ENCODE results near the gene PDE4C. TPM values are rescaled to one million over a fixed set of nuclear protein-coding genes. Genes with fewer than 3 reads are reported as not detected.

The PDE4C gene
- total and polyA plus RNA-seq, 9 of the 15 experiments (the other 6 are each of a cell fraction or from before 2014, with no cell fraction given), result 0.04 to 0.91 (median 0.20) TPM; not detected in 1

DNA sequence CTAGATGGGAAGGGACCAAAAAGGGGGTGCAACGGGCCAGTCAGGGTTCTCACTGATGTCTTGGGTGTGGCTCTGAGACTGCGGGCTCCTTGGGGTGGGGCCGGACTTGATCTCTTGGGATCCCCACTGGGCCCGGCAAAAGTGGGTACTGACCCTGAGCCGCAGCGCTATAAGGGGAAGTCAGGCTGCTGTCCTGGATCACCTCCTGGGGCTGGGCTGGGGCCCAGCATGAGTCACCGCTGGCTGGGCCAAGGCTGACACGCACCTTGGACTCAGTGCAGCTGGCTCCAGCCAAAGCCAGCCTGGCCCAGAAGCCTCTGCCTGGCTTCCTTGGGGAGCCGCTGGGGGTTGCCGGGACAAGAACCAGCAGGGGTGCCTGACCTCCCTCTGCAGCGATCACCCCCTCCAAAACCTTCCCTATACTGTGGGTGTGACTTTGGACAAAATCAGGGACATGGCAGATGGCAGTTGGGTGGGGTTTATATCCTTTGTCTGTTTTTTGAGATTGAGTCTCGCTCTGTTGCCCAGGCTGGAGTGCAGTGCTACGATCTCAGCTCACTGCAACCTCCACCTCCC lies 48.6 kb upstream of the PDE4C start (continued):
- TF ChIP-seq KLF10 (CRISPR knock-in tag; IDR thresholded peaks at IDR 0.05), result no peak
- no peak for TF ChIP-seq TFE3 (CRISPR knock-in tag; IDR thresholded peaks at IDR 0.05)
- no peak for TF ChIP-seq THRAP3 (IDR thresholded peaks at IDR 0.05; ENCODE audit: borderline replicate concordance)
- TF ChIP-seq RAD51 (IDR thresholded peaks at IDR 0.05; ENCODE audit: borderline replicate concordance, low read depth), result no peak
- TF ChIP-seq ZNF589 (CRISPR knock-in tag; IDR thresholded peaks at IDR 0.05; ENCODE audit: low read depth), result no peak
- peak; percentile 65; the same call in 1 of the 2 replicates for TF ChIP-seq CC2D1A (IDR thresholded peaks at IDR 0.05)
- no peak for TF ChIP-seq MCM2 (IDR thresholded peaks at IDR 0.05; ENCODE audit: low read depth)
- TF ChIP-seq PTTG1 (tag; IDR thresholded peaks at IDR 0.05; ENCODE audit: low read depth), result no peak
- TF ChIP-seq, protein P1, sequence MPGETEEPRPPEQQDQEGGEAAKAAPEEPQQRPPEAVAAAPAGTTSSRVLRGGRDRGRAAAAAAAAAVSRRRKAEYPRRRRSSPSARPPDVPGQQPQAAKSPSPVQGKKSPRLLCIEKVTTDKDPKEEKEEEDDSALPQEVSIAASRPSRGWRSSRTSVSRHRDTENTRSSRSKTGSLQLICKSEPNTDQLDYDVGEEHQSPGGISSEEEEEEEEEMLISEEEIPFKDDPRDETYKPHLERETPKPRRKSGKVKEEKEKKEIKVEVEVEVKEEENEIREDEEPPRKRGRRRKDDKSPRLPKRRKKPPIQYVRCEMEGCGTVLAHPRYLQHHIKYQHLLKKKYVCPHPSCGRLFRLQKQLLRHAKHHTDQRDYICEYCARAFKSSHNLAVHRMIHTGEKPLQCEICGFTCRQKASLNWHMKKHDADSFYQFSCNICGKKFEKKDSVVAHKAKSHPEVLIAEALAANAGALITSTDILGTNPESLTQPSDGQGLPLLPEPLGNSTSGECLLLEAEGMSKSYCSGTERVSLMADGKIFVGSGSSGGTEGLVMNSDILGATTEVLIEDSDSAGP (CRISPR knock-in tag; IDR thresholded peaks at IDR 0.05), result no peak
- 0 out of 2 replicates have a peak, but pooled peaks have one; percentile 33 for TF ChIP-seq ZNF766 (CRISPR knock-in tag; conservative IDR thresholded peaks at IDR 0.05)
- TF ChIP-seq, protein P2, sequence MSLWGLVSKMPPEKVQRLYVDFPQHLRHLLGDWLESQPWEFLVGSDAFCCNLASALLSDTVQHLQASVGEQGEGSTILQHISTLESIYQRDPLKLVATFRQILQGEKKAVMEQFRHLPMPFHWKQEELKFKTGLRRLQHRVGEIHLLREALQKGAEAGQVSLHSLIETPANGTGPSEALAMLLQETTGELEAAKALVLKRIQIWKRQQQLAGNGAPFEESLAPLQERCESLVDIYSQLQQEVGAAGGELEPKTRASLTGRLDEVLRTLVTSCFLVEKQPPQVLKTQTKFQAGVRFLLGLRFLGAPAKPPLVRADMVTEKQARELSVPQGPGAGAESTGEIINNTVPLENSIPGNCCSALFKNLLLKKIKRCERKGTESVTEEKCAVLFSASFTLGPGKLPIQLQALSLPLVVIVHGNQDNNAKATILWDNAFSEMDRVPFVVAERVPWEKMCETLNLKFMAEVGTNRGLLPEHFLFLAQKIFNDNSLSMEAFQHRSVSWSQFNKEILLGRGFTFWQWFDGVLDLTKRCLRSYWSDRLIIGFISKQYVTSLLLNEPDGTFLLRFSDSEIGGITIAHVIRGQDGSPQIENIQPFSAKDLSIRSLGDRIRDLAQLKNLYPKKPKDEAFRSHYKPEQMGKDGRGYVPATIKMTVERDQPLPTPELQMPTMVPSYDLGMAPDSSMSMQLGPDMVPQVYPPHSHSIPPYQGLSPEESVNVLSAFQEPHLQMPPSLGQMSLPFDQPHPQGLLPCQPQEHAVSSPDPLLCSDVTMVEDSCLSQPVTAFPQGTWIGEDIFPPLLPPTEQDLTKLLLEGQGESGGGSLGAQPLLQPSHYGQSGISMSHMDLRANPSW (CRISPR knock-in tag; IDR thresholded peaks at IDR 0.05), result no peak
- no peak for TF ChIP-seq ZNF561 (CRISPR knock-in tag; conservative IDR thresholded peaks at IDR 0.05)
- peak; percentile 52 to 65; a peak in 2 of 4 replicates for TF ChIP-seq MAZ (CRISPR knock-in tag; conservative IDR thresholded peaks at IDR 0.05 in 1 of 2, IDR thresholded peaks at IDR 0.05 in 1 of 2)
- TF ChIP-seq, protein P3, sequence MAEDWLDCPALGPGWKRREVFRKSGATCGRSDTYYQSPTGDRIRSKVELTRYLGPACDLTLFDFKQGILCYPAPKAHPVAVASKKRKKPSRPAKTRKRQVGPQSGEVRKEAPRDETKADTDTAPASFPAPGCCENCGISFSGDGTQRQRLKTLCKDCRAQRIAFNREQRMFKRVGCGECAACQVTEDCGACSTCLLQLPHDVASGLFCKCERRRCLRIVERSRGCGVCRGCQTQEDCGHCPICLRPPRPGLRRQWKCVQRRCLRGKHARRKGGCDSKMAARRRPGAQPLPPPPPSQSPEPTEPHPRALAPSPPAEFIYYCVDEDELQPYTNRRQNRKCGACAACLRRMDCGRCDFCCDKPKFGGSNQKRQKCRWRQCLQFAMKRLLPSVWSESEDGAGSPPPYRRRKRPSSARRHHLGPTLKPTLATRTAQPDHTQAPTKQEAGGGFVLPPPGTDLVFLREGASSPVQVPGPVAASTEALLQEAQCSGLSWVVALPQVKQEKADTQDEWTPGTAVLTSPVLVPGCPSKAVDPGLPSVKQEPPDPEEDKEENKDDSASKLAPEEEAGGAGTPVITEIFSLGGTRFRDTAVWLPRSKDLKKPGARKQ (CRISPR knock-in tag; IDR thresholded peaks at IDR 0.05), result no peak
- no peak for TF ChIP-seq ZNF197 (CRISPR knock-in tag; IDR thresholded peaks at IDR 0.05; ENCODE audit: low read depth)
- TF ChIP-seq, protein P4, sequence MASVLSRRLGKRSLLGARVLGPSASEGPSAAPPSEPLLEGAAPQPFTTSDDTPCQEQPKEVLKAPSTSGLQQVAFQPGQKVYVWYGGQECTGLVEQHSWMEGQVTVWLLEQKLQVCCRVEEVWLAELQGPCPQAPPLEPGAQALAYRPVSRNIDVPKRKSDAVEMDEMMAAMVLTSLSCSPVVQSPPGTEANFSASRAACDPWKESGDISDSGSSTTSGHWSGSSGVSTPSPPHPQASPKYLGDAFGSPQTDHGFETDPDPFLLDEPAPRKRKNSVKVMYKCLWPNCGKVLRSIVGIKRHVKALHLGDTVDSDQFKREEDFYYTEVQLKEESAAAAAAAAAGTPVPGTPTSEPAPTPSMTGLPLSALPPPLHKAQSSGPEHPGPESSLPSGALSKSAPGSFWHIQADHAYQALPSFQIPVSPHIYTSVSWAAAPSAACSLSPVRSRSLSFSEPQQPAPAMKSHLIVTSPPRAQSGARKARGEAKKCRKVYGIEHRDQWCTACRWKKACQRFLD (CRISPR knock-in tag; IDR thresholded peaks at IDR 0.05), result no peak
- TF ChIP-seq CBFA2T2 (conservative IDR thresholded peaks at IDR 0.05), result peak; percentile 30; the same call in 1 of the 2 replicates
- TF ChIP-seq TAL1 (IDR thresholded peaks at IDR 0.05), result no peak
- TF ChIP-seq ARID1B (IDR thresholded peaks at IDR 0.05), result peak; percentile 80
